H1 (cell line): ENCODE results near the gene RAD51B. TPM values are rescaled to one million over a fixed set of nuclear protein-coding genes. Genes with fewer than 3 reads are reported as not detected.

Experiments
- CHD2 ChIP-seq: IDR thresholded peaks from 2 replicates; pipeline ENCODE4 v1.6.1; 2012; ENCODE audit warnings: low read length, improper control_type of control experiment
- MAFK ChIP-seq: IDR thresholded peaks from 2 replicates; pipeline ENCODE4 v1.6.1; 2012; ENCODE audit warnings: low read depth, mild to moderate bottlenecking, improper control_type of control experiment, low read length
- POU5F1 ChIP-seq: IDR thresholded peaks from 2 replicates; pipeline ENCODE4 v1.6.1; 2011; ENCODE audit warnings: low read depth, mild to moderate bottlenecking, low read length, moderate library complexity
- SIN3A ChIP-seq, 2 experiments: IDR thresholded peaks in 1 of 2; conservative IDR thresholded peaks in 1 of 2; 2 replicates each; pipeline ENCODE4 v1.6.1; 2011 to 2012; ENCODE audit warnings: low read length in 2 of 2, improper control_type of control experiment in 1 of 2, low read depth in 1 of 2, mild to moderate bottlenecking in 1 of 2
- SP1 ChIP-seq: IDR thresholded peaks from 2 replicates; pipeline ENCODE4 v1.6.1; 2011; ENCODE audit warnings: low read depth, low read length
- SP2 ChIP-seq: IDR thresholded peaks from 2 replicates; pipeline ENCODE4 v1.6.1; 2012; ENCODE audit warnings: mild to moderate bottlenecking, low read length, inconsistent platforms
- SP4 ChIP-seq: IDR thresholded peaks from 2 replicates; pipeline ENCODE4 v1.6.1; 2012; ENCODE audit warnings: low read length, inconsistent platforms
- TAF1 ChIP-seq: IDR thresholded peaks from 2 replicates; pipeline ENCODE4 v1.6.1; 2011; ENCODE audit warnings: mild to moderate bottlenecking, low read depth, low read length
- TBP ChIP-seq: IDR thresholded peaks from 2 replicates; pipeline ENCODE4 v1.6.1; 2011; ENCODE audit warnings: low read depth, low read length, improper control_type of control experiment
- polyA plus RNA-seq, 7 experiments: library from polyadenylated mRNA; depleted of rRNA in 3 of 7; stranded (reverse) in 5 of 7; unstranded in 2 of 7; fragments of >200 nt in 5 of 7; fragments of 200-250 nt in 2 of 7; gene quantifications; 1 replicate in 5 of 7; 2 replicates in 1 of 7; 4 replicates in 1 of 7; pipeline versions ENCODE4 v1.2.1 to v1.2.3, GENCODE V29; 2011 to 2013; ENCODE audit warnings: missing spikeins in 2 of 7, mixed read lengths in 2 of 7
- total RNA-seq: library from RNA; stranded (reverse); fragmentation: NEBNext Ultra II Directional; extraction: Animal tissue kit (Norgen Biotek cat#: 25700); gene quantifications from 2 replicates; pipeline ENCODE4 v1.2.1, GENCODE V29; 2021

RAD51B gene
- total and polyA plus RNA-seq, 2 of the 8 experiments (the other 6 are each of a cell fraction or from before 2014, with no cell fraction given), result 3.9 to 14.9 TPM

- no peak for TF ChIP-seq SP4
- no peak for TF ChIP-seq SIN3A (conservative IDR thresholded peaks at IDR 0.05 in 1 of 2, IDR thresholded peaks at IDR 0.05 in 1 of 2; ENCODE audit: low read depth in 1 of 2, low read length in 2 of 2)
- TF ChIP-seq SP1, result no peak
- no peak for TF ChIP-seq MAFK
- no peak for TF ChIP-seq CHD2
- TF ChIP-seq POU5F1, result no peak
- no peak for TF ChIP-seq TAF1
- TF ChIP-seq SP2, result no peak
- TF ChIP-seq TBP, result no peak
These were observed 449.8 kb downstream of the RAD51B start (continued) for GRCh38 chr14:68269136-68269927.
